Type B pancreatic cell (in vitro differentiated cells): ENCODE data around the gene GAL3ST2. TPM values are rescaled to one million over a fixed set of nuclear protein-coding genes. Genes with fewer than 3 reads are reported as not detected.

Experiments
- DNase-seq: peaks from one replicate; pipeline ENCODE4 v3.0.0; 2021; ENCODE audit warnings: mixed read lengths; ENCODE audit not compliant: unreplicated experiment; ENCODE audit errors: extremely low spot score
- H3K27ac Mint-ChIP-seq: 2 replicates; pipeline ENCODE4 v1.8.0; 2021; ENCODE audit warnings: mild to moderate bottlenecking, mixed read lengths
- H3K27me3 Mint-ChIP-seq: 2 replicates; pipeline ENCODE4 v1.8.0; 2021; ENCODE audit warnings: mixed read lengths
- H3K36me3 Mint-ChIP-seq: 2 replicates; pipeline ENCODE4 v1.8.0; 2021; ENCODE audit warnings: mixed read lengths
- H3K4me1 Mint-ChIP-seq: one replicate; pipeline ENCODE4 v1.8.0; 2021; ENCODE audit warnings: mixed read lengths; ENCODE audit not compliant: unreplicated experiment
- H3K4me3 Mint-ChIP-seq: 2 replicates; pipeline ENCODE4 v1.8.0; 2021; ENCODE audit warnings: mild to moderate bottlenecking, mixed read lengths
- H3K9me3 Mint-ChIP-seq: 2 replicates; pipeline ENCODE4 v1.8.0; 2021; ENCODE audit warnings: mixed read lengths
- long read RNA-seq: library from polyadenylated mRNA; unstranded; transcript quantifications from one replicate; pipeline ENCODE4 v2.0.0, GENCODE V29; 2020
- total RNA-seq: library from RNA; stranded (reverse); gene quantifications from 2 replicates; pipeline ENCODE4 v1.2.1, GENCODE V29; 2021; ENCODE audit warnings: low replicate concordance
- TF ChIP-seq, protein P1 (sequence below): fragments of 200-600 bp; sonication (generic); conservative IDR thresholded peaks from 2 replicates; pipeline ENCODE4 v1.5.0; 2021; ENCODE audit warnings: antibody characterized with exemption, mild to moderate bottlenecking

Gene GAL3ST2
- total RNA-seq, result 0.19 and 0.29 TPM in 2 replicates
- long read RNA-seq, result 0 reads

DNA sequence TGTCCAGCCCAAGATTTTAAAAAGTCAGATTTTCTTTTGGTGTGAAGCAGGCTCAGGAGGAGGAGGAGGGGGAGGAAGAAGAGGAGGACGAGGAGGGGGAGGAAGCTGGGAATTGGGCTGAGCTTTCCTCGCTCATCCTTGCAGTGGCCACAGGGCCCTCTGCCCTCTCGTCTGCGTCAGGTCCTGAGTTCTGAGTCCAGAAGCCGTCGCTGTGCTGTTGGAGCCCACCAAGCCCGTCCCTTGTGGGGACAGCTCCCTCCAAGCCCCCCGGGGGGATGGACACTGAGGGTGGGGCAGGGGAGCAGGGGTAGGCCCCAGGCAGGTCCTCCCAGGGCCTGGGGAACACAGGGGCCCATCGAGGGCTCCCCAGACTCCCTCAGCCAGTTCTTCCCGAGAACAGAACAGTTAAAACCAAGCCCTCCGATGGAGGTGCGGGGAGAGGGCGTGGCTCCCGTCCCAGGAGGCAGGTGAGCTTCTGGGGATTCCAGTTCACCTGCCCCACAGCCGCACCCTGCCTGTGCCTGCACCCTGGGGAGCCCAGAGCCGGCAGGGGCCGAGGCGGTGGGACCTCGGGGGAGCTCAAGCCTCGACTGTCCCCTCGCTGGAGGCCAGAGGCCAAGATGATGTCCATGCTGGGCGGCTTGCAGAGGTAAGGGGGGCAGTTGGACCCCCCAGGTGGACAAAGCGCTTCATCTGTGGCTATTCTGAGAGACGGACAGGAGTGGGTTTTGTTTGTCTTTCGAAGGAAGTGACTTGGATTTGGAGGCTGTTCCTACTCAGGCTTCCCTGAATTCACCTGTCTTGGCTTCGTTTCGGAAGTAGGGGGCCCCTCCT, at the start of gene GAL3ST2:
GAL3ST2 (plus strand) TSS at position 487 of the 834 bp plus-strand sequence; CDS start at position 621, 134 bp downstream.
- H3K4me3 Mint-ChIP-seq, result no peak within 1 kb of the TSS
- H3K36me3 Mint-ChIP-seq, result no peaks in the 10 kb centered on the region
- H3K27me3 Mint-ChIP-seq, result no peaks in the 10 kb centered on the region
- TF ChIP-seq, protein P1, sequence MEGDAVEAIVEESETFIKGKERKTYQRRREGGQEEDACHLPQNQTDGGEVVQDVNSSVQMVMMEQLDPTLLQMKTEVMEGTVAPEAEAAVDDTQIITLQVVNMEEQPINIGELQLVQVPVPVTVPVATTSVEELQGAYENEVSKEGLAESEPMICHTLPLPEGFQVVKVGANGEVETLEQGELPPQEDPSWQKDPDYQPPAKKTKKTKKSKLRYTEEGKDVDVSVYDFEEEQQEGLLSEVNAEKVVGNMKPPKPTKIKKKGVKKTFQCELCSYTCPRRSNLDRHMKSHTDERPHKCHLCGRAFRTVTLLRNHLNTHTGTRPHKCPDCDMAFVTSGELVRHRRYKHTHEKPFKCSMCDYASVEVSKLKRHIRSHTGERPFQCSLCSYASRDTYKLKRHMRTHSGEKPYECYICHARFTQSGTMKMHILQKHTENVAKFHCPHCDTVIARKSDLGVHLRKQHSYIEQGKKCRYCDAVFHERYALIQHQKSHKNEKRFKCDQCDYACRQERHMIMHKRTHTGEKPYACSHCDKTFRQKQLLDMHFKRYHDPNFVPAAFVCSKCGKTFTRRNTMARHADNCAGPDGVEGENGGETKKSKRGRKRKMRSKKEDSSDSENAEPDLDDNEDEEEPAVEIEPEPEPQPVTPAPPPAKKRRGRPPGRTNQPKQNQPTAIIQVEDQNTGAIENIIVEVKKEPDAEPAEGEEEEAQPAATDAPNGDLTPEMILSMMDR, result no peak
- H3K4me1 Mint-ChIP-seq, result peaks cover 15% of the 10 kb centered on the region
- H3K27ac Mint-ChIP-seq, result no peak within 1 kb of the TSS
- peak; percentile 64 for DNase-seq
- no peaks in the 10 kb centered on the region for H3K9me3 Mint-ChIP-seq

DNA sequence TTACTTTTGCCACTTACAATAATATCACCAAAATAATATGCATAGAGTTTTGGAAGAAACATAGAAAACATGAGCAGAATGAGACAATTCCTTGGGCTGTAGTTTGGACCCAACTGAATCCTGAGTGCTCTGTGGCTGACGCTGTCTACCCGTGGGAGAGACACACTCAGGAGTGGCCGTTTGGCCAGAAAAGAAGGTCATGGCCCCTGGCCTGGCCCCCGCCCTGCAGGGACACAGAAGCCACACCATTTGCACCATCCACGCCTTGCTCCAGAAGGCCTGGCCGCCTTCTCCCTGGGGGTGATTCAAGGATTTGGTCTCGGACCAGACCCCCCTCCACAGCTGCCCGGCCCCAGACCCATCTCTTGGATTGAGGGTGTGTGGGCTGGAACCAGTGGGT, 48.6 kb upstream of the GAL3ST2 start:
- no peaks in the 10 kb centered on the region for H3K9me3 Mint-ChIP-seq
- H3K36me3 Mint-ChIP-seq, result peaks cover 12% of the 10 kb centered on the region
- no peak overlapping the region for H3K4me3 Mint-ChIP-seq
- H3K27ac Mint-ChIP-seq, result no peak overlapping the region
- no peaks in the 10 kb centered on the region for H3K27me3 Mint-ChIP-seq
- TF ChIP-seq, protein P1, result no peak
- DNase-seq, result no peak
- H3K4me1 Mint-ChIP-seq, result no peaks in the 10 kb centered on the region

DNA sequence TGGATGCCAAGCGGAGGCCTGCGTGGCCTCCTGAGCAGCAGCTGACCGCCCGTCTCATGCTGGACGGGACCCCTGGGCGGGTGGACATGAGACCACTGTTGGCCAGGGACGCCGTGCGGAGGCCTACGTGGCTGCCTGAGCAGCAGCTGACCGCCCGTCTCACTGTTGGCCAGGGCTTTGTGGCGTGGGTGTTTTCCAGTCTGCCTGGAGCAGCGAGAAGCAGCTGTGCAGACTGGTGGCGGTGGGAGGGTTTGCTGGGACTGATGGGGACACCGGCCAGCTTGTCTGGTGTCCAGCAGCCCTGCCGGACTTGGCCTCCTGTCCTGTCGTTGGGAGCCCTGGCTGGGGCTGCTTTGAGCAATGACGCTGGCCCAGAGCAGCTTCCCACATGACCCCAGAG, 48.0 kb upstream of the GAL3ST2 start:
- H3K27ac Mint-ChIP-seq, result no peak overlapping the region
- H3K4me3 Mint-ChIP-seq, result no peak overlapping the region
- TF ChIP-seq, protein P1, result no peak
- H3K36me3 Mint-ChIP-seq, result peaks cover 5% of the 10 kb centered on the region
- DNase-seq, result no peak
- no peaks in the 10 kb centered on the region for H3K4me1 Mint-ChIP-seq
- H3K27me3 Mint-ChIP-seq, result no peaks in the 10 kb centered on the region
- H3K9me3 Mint-ChIP-seq, result no peaks in the 10 kb centered on the region

DNA sequence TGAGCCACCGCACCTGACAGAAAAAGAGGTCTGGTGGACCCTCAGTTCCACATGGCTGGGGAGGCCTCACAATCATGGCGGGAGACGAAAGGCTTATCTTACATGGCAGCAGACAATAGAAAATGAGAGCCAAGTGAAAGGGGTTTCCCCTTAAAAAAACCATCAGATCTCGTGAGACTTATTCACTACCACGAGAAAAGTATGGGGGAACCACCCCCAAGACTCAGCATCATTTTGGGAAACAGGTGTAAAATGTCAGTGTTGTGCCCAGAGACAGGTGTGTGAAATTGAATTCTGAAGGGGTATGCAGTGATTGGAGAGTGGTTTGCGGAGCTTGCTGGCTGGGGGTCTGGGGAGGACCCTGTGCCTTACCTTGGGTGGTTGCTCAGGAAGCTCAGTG, 46.8 kb upstream of the GAL3ST2 start:
- no peak overlapping the region for H3K27ac Mint-ChIP-seq
- no peak overlapping the region for H3K4me3 Mint-ChIP-seq
- no peaks in the 10 kb centered on the region for H3K27me3 Mint-ChIP-seq
- H3K4me1 Mint-ChIP-seq, result no peaks in the 10 kb centered on the region
- H3K9me3 Mint-ChIP-seq, result no peaks in the 10 kb centered on the region
- no peaks in the 10 kb centered on the region for H3K36me3 Mint-ChIP-seq
- DNase-seq, result no peak
- TF ChIP-seq, protein P1, result no peak

DNA sequence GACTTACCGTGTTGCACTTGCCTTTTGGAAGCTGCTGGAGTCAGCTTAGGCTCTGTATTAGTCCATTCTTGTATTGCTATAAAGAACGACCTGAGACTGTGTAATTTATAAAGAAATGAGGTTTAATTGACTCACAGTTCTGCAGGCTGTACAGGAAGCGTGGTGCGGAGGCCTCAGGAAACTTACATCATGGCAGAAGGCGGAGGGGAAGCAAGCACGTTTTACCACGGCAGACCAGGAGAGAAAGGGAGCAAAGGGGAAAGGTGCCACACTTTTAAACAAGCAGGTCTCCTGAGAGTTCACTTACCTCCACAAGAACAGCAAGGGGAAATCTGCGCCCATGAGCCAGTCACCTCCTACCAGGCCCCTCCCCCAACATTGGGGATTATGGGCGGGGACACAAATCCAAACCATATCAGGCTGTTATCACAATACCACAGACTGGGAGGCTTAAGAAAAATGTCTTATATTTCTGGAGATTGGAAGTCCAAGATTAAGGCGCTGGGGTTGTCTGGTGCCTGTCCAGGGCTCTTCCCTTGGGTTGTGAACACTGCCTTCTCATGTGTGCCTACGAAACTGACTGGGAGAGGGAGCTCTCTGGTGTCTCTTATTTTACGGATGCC, 45.8 kb upstream of the GAL3ST2 start:
- H3K9me3 Mint-ChIP-seq, result no peaks in the 10 kb centered on the region
- H3K4me1 Mint-ChIP-seq, result peaks cover 4% of the 10 kb centered on the region
- TF ChIP-seq, protein P1, result no peak
- no peak for DNase-seq
- no peaks in the 10 kb centered on the region for H3K27me3 Mint-ChIP-seq
- no peak overlapping the region for H3K4me3 Mint-ChIP-seq
- H3K36me3 Mint-ChIP-seq, result no peaks in the 10 kb centered on the region
- no peak overlapping the region for H3K27ac Mint-ChIP-seq
